Measurements from ENCODE around the gene WDR19. TPM values are rescaled to one million over a fixed set of nuclear protein-coding genes. Genes with fewer than 3 reads are reported as not detected.

WDR19 gene
- total and polyA plus RNA-seq, 11 donors: 4.3 to 15.6 (median 8.1) TPM

- Histone ChIP-seq H3K4me3 (no peak overlapping the region), H3K27me3 (no peaks in the 10 kb centered on the region), H3K36me3 (peaks cover 0 to 83% (median 54%) of the 10 kb centered on the region in 9 donors), H3K9me3 (peaks cover 0 to 5% (median 0%) of the 10 kb centered on the region in 12 donors), H3K4me1 (no peaks in the 10 kb centered on the region), H3K27ac (no peak overlapping the region)
- DNase-seq: no peak
- TF ChIP-seq POLR2A (IDR thresholded peaks at IDR 0.05) (no peak), CTCF (IDR thresholded peaks at IDR 0.05) (no peak)
- ATAC-seq: no peak
- WGBS, 4 donors: 70 to 81% (median 73%) methylated on average over 7 of the region's 7 CpGs
- intact Hi-C loops (cut with DNase I): no loop called here
These were observed 102.9 kb downstream of the WDR19 start for GRCh38 chr4:39285111-39285795.

- no peak overlapping the region for H3K27ac ChIP-seq
- 93 to 95% (median 95%) methylated on average over 2 of the region's 2 CpGs for WGBS, 4 donors
- peaks cover 0 to 83% (median 59%) of the 10 kb centered on the region in 9 donors for H3K36me3 ChIP-seq
- DNase-seq (no peak), ATAC-seq (no peak)
- no peak overlapping the region for H3K4me3 ChIP-seq
- H3K27me3 ChIP-seq: no peaks in the 10 kb centered on the region
- no peaks in the 10 kb centered on the region for H3K4me1 ChIP-seq
- TF ChIP-seq CTCF (IDR thresholded peaks at IDR 0.05) (no peak), POLR2A (IDR thresholded peaks at IDR 0.05) (no peak)
- intact Hi-C loops (cut with DNase I): no loop called here
- peaks cover 0 to 5% (median 0%) of the 10 kb centered on the region in 12 donors for H3K9me3 ChIP-seq
These were observed 103.5 kb downstream of the WDR19 start for GRCh38 chr4:39285853-39286252.

GRCh38 chr4:39286263-39286662, 103.9 kb downstream of the WDR19 start:
- no peak for TF ChIP-seq CTCF (IDR thresholded peaks at IDR 0.05)
- TF ChIP-seq POLR2A (IDR thresholded peaks at IDR 0.05): no peak
- DNase-seq (no peak), ATAC-seq (no peak)
- intact Hi-C loops (cut with DNase I): no loop called here
- Histone ChIP-seq H3K9me3 (peaks cover 0 to 5% (median 0%) of the 10 kb centered on the region in 12 donors), H3K4me1 (no peaks in the 10 kb centered on the region), H3K36me3 (peaks cover 0 to 88% (median 62%) of the 10 kb centered on the region in 9 donors), H3K27me3 (no peaks in the 10 kb centered on the region), H3K4me3 (no peak overlapping the region), H3K27ac (no peak overlapping the region)
- 94 to 100% (median 97%) methylated on average over 2 of the region's 2 CpGs for WGBS, 4 donors

GRCh38 chr4:39287223-39287622, 104.9 kb downstream of the WDR19 start:
- no peak for ATAC-seq
- TF ChIP-seq POLR2A (IDR thresholded peaks at IDR 0.05) (no peak), CTCF (IDR thresholded peaks at IDR 0.05) (no peak)
- Histone ChIP-seq H3K36me3 (peaks cover 0 to 91% (median 67%) of the 10 kb centered on the region in 9 donors), H3K4me3 (no peak overlapping the region), H3K27ac (no peak overlapping the region), H3K9me3 (peaks cover 0 to 2% (median 0%) of the 10 kb centered on the region in 12 donors), H3K4me1 (no peaks in the 10 kb centered on the region), H3K27me3 (no peaks in the 10 kb centered on the region)
- intact Hi-C loops (cut with DNase I): no loop called here
- no peak for DNase-seq
- WGBS, 4 donors: 93 to 97% (median 97%) methylated on average over 4 of the region's 4 CpGs
